Activated CD4-positive, alpha-beta memory T cell treated with anti-CD3 and anti-CD28 coated beads for 36 hours (primary cell): ENCODE data around the gene MED12L. TPM values are rescaled to one million over a fixed set of nuclear protein-coding genes. Genes with fewer than 3 reads are reported as not detected.
A peak's percentile ranks its signal among the peaks of the same experiment; 100 is the strongest.
"Not testable (repeated sequence)": the region's sequence is repeated elsewhere in the genome, so short reads cannot be mapped to it uniquely, and the experiment has no call there.

Experiments
- CTCF ChIA-PET: fragments of 350-600 bp; sonication (Branson Sonifier 250); formaldehyde crosslinking; loops from one replicate; lab custom pipeline; 2021; ENCODE audit warnings: antibody characterized with exemption, inconsistent platforms; lab: Charles Lee
- POLR2A ChIA-PET: fragments of 350-600 bp; sonication (Branson Sonifier 250); formaldehyde crosslinking; loops from one replicate; lab custom pipeline; 2021; ENCODE audit warnings: antibody characterized with exemption; lab: Charles Lee
- DNase-seq: peaks from one replicate; pipeline ENCODE4 v3.0.0-alpha.2; 2020
- H3K27ac Mint-ChIP-seq: one replicate; pipeline ENCODE4 v1.8.0; 2021; ENCODE audit warnings: mixed read lengths
- H3K27me3 Mint-ChIP-seq: one replicate; pipeline ENCODE4 v1.8.0; 2021; ENCODE audit warnings: mixed read lengths
- H3K36me3 Mint-ChIP-seq: one replicate; pipeline ENCODE4 v1.8.0; 2021; ENCODE audit warnings: mixed read lengths
- H3K4me1 Mint-ChIP-seq: one replicate; pipeline ENCODE4 v1.8.0; 2021; ENCODE audit warnings: low read depth, mixed read lengths
- H3K4me3 Mint-ChIP-seq: one replicate; pipeline ENCODE4 v1.8.0; 2021; ENCODE audit warnings: mild to moderate bottlenecking, mixed read lengths
- H3K9me3 Mint-ChIP-seq: one replicate; pipeline ENCODE4 v1.8.0; 2021; ENCODE audit warnings: mixed read lengths
- intact Hi-C: fragments of 100-400 bp; cut with micrococcal nuclease; formaldehyde crosslinking; loops from one replicate; pipeline ENCODE4 v1.15.1; 2023
- total RNA-seq, 2 experiments: library from RNA; stranded (reverse); gene quantifications; one replicate each; pipeline ENCODE4 v1.2.3, GENCODE V29; 2021

Gene MED12L
- 1 to 10 TPM; 1.5 TPM for total RNA-seq

GRCh38 chr3:151085227-151085888 lies at the start of gene MED12L:
Gene MED12L (plus strand): TSS chr3:151085664. CDS start chr3:151086927, 1,263 bp downstream.
- DNase-seq = peak; percentile 75
- Mint-ChIP-seq H3K27me3 (peaks cover 27% of the 10 kb centered on the region), H3K9me3 (no peaks in the 10 kb centered on the region), H3K27ac (no peak within 1 kb of the TSS), H3K36me3 (no peaks in the 10 kb centered on the region), H3K4me1 (peaks cover 11% of the 10 kb centered on the region), H3K4me3 (peak within 1 kb of the TSS; percentile 80)
- ChIA-PET POLR2A (interaction anchor here (1.0 to 1.6 kb wide), 2 partner anchors 10 to 298 kb away, joined by 3 to 4 read pairs; no protein-coding TSS in a partner anchor), CTCF (interaction anchor here (0.9 to 4.4 kb wide), 10 partner anchors 9 to 197 kb away, joined by 3 to 31 read pairs (median 8); no protein-coding TSS in a partner anchor)
- intact Hi-C loops = loop anchor here (1.0 to 5.0 kb wide), 2 partner anchors 61 to 538 kb away; partner anchors contain the start of genes EIF2A and SERP1

- POLR2A ChIA-PET = no interaction called here
- H3K4me1 Mint-ChIP-seq = no peaks in the 10 kb centered on the region
- DNase-seq = no peak
- H3K27me3 Mint-ChIP-seq = no peaks in the 10 kb centered on the region
- H3K36me3 Mint-ChIP-seq = no peaks in the 10 kb centered on the region
- CTCF ChIA-PET = interaction anchor here (1.3 kb wide), 1 partner anchor 28 kb away, joined by 3 read pairs; no protein-coding TSS in a partner anchor
- intact Hi-C loops = no loop called here
- no peak overlapping the region for H3K4me3 Mint-ChIP-seq
- no peak overlapping the region for H3K27ac Mint-ChIP-seq
- no peaks in the 10 kb centered on the region for H3K9me3 Mint-ChIP-seq
These were observed 47.6 kb upstream of the MED12L start for GRCh38 chr3:151037746-151038477.

GRCh38 chr3:151044706-151045105 lies 40.8 kb upstream of the MED12L start:
- ChIA-PET CTCF (no interaction called here), POLR2A (no interaction called here)
- Mint-ChIP-seq H3K4me1 (no peaks in the 10 kb centered on the region), H3K36me3 (no peaks in the 10 kb centered on the region), H3K27me3 (peaks cover 12% of the 10 kb centered on the region), H3K9me3 (no peaks in the 10 kb centered on the region), H3K4me3 (no peak overlapping the region), H3K27ac (no peak overlapping the region)
- intact Hi-C loops = no loop called here
- no peak for DNase-seq

GRCh38 chr3:151047636-151048035 lies 37.8 kb upstream of the MED12L start:
- Mint-ChIP-seq H3K4me1 (no peaks in the 10 kb centered on the region), H3K27me3 (peaks cover 12% of the 10 kb centered on the region), H3K36me3 (no peaks in the 10 kb centered on the region), H3K4me3 (no peak overlapping the region), H3K27ac (no peak overlapping the region), H3K9me3 (no peaks in the 10 kb centered on the region)
- intact Hi-C loops = no loop called here
- no peak for DNase-seq
- POLR2A ChIA-PET = no interaction called here
- CTCF ChIA-PET = no interaction called here

GRCh38 chr3:151051533-151051932 lies 33.9 kb upstream of the MED12L start:
- no peak overlapping the region for H3K4me3 Mint-ChIP-seq
- H3K27ac Mint-ChIP-seq = no peak overlapping the region
- POLR2A ChIA-PET = no interaction called here
- no peaks in the 10 kb centered on the region for H3K4me1 Mint-ChIP-seq
- no peaks in the 10 kb centered on the region for H3K27me3 Mint-ChIP-seq
- intact Hi-C loops = no loop called here
- CTCF ChIA-PET = no interaction called here
- no peak for DNase-seq
- H3K36me3 Mint-ChIP-seq = no peaks in the 10 kb centered on the region
- H3K9me3 Mint-ChIP-seq = no peaks in the 10 kb centered on the region

- no peaks in the 10 kb centered on the region for H3K27me3 Mint-ChIP-seq
- no peaks in the 10 kb centered on the region for H3K4me1 Mint-ChIP-seq
- no peak for DNase-seq
- no peaks in the 10 kb centered on the region for H3K9me3 Mint-ChIP-seq
- no peak overlapping the region for H3K4me3 Mint-ChIP-seq
- ChIA-PET CTCF (no interaction called here), POLR2A (no interaction called here)
- no peaks in the 10 kb centered on the region for H3K36me3 Mint-ChIP-seq
- no peak overlapping the region for H3K27ac Mint-ChIP-seq
- intact Hi-C loops = no loop called here
These were observed 33.1 kb upstream of the MED12L start for GRCh38 chr3:151052346-151052745.

GRCh38 chr3:151052756-151053155 lies 32.7 kb upstream of the MED12L start:
- no peaks in the 10 kb centered on the region for H3K27me3 Mint-ChIP-seq
- no peak for DNase-seq
- ChIA-PET CTCF (no interaction called here), POLR2A (no interaction called here)
- no peak overlapping the region for H3K27ac Mint-ChIP-seq
- H3K9me3 Mint-ChIP-seq = no peaks in the 10 kb centered on the region
- intact Hi-C loops = no loop called here
- no peak overlapping the region for H3K4me3 Mint-ChIP-seq
- no peaks in the 10 kb centered on the region for H3K4me1 Mint-ChIP-seq
- H3K36me3 Mint-ChIP-seq = no peaks in the 10 kb centered on the region

GRCh38 chr3:151058740-151059139 lies 26.7 kb upstream of the MED12L start:
- ChIA-PET POLR2A (interaction anchor here (0.7 kb wide), 1 partner anchor 677 kb away, joined by 3 read pairs; no protein-coding TSS in a partner anchor), CTCF (no interaction called here)
- intact Hi-C loops = no loop called here
- H3K36me3 Mint-ChIP-seq = no peaks in the 10 kb centered on the region
- peaks cover 2% of the 10 kb centered on the region for H3K27me3 Mint-ChIP-seq
- H3K9me3 Mint-ChIP-seq = no peaks in the 10 kb centered on the region
- no peaks in the 10 kb centered on the region for H3K4me1 Mint-ChIP-seq
- no peak for DNase-seq
- H3K27ac Mint-ChIP-seq = no peak overlapping the region
- H3K4me3 Mint-ChIP-seq = no peak overlapping the region

- no peak for DNase-seq
- CTCF ChIA-PET = no interaction called here
- H3K27ac Mint-ChIP-seq = no peak overlapping the region
- POLR2A ChIA-PET = no interaction called here
- intact Hi-C loops = no loop called here
- peaks cover 7% of the 10 kb centered on the region for H3K27me3 Mint-ChIP-seq
- no peaks in the 10 kb centered on the region for H3K4me1 Mint-ChIP-seq
- H3K9me3 Mint-ChIP-seq = no peaks in the 10 kb centered on the region
- no peaks in the 10 kb centered on the region for H3K36me3 Mint-ChIP-seq
- H3K4me3 Mint-ChIP-seq = no peak overlapping the region
These were observed 22.9 kb upstream of the MED12L start for GRCh38 chr3:151062611-151063010.

- Mint-ChIP-seq H3K27ac (no peak overlapping the region), H3K4me3 (no peak overlapping the region), H3K9me3 (no peaks in the 10 kb centered on the region), H3K36me3 (no peaks in the 10 kb centered on the region), H3K27me3 (peaks cover 5% of the 10 kb centered on the region), H3K4me1 (no peaks in the 10 kb centered on the region)
- intact Hi-C loops = loop anchor here (1.0 kb wide), 1 partner anchor 79 kb away; no protein-coding TSS in a partner anchor
- DNase-seq = peak; percentile 13
- POLR2A ChIA-PET = no interaction called here
- CTCF ChIA-PET = interaction anchor here (0.8 to 4.2 kb wide), 5 partner anchors 28 to 88 kb away, joined by 3 to 19 read pairs (median 5); no protein-coding TSS in a partner anchor
These were observed 18.3 kb upstream of the MED12L start for GRCh38 chr3:151067158-151067557.

- DNase-seq, H3K27ac Mint-ChIP-seq, H3K27me3 Mint-ChIP-seq, H3K9me3 Mint-ChIP-seq, H3K36me3 Mint-ChIP-seq, H3K4me1 Mint-ChIP-seq, H3K4me3 Mint-ChIP-seq, intact Hi-C loops, POLR2A ChIA-PET: not testable (repeated sequence)
- CTCF ChIA-PET = interaction anchor here (1.5 kb wide), 1 partner anchor 13 kb away, joined by 5 read pairs; the partner anchor contains the start of gene MED12L
These were observed 12.6 kb upstream of the MED12L start for GRCh38 chr3:151072842-151073241.

- POLR2A ChIA-PET = no interaction called here
- CTCF ChIA-PET = no interaction called here
- Mint-ChIP-seq H3K36me3 (no peaks in the 10 kb centered on the region), H3K4me3 (no peak overlapping the region), H3K27me3 (peaks cover 2% of the 10 kb centered on the region), H3K4me1 (no peaks in the 10 kb centered on the region), H3K27ac (no peak overlapping the region), H3K9me3 (no peaks in the 10 kb centered on the region)
- intact Hi-C loops = no loop called here
- DNase-seq = no peak
These were observed 11.2 kb upstream of the MED12L start for GRCh38 chr3:151074256-151074655.
